ENCODE results near the gene MYOZ2. TPM values are rescaled to one million over a fixed set of nuclear protein-coding genes. Genes with fewer than 3 reads are reported as not detected.

MYOZ2 gene
- total and polyA plus RNA-seq, 2 of the 4 experiments (the other 2 are of a cell fraction), result 0.17 to 0.18 TPM

DNA sequence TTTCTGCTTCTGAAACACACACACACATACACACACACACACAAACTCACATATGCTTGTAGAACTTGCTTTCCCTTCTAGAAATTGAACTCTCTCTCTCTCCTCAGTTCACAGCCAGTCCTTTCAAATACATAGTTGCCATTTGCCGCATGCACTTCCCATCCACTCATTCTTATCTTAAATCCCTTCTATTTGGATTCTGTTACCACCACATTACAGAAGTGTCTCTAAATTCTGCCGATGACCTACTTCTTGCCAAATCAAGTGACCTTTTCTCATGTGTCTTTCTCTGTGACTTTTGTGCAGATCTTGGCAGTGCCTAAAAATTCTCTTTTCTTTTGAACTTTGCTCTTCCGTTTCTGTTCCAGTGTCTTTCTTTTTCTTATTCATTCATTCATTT, 7.5 kb upstream of the MYOZ2 start:
- ChIA-PET CTCF (no interaction called here), POLR2A (ENCODE audit: unreplicated experiment) (no interaction called here)
- 55% methylated on average over 3 of the region's 3 CpGs; no CpG with 5 or more reads in 1 of the 2 experiments for WGBS, 2 experiments (ENCODE audit: extremely low coverage in 2 of 2, insufficient read length in 1 of 2)
- Histone ChIP-seq H3K14ac (replicated peaks; ENCODE audit: low read depth, low read length) (no peak overlapping the region), H4K20me1 (ENCODE audit: insufficient read depth, low read length) (no peaks in the 10 kb centered on the region), H3K23ac (ENCODE audit: low read depth, low read length) (no peak overlapping the region), H4K5ac (ENCODE audit: low read depth, low read length) (no peak overlapping the region), H3K79me1 (ENCODE audit: low read depth in 1 of 2, low read length in 2 of 2) (no peaks in the 10 kb centered on the region), H3K27ac (ENCODE audit: insufficient read depth, low read length) (no peak overlapping the region), H3K4me1 (ENCODE audit: control insufficient read depth, insufficient read depth, low read length) (no peaks in the 10 kb centered on the region), H4K91ac (ENCODE audit: insufficient read depth, low read depth, low read length) (no peak overlapping the region), H3K27me3 (ENCODE audit: control insufficient read depth, insufficient read depth, low read length) (no peaks in the 10 kb centered on the region), H2AFZ (replicated peaks; ENCODE audit: low read length, poor library complexity) (no peak overlapping the region), H3K4me3 (ENCODE audit: insufficient read depth, low read depth, low read length) (no peak overlapping the region), H2BK15ac (ENCODE audit: low read depth, low read length) (no peak overlapping the region), H3K36me3 (ENCODE audit: control insufficient read depth, insufficient read depth, low read length) (no peaks in the 10 kb centered on the region), H2AK9ac (replicated peaks; ENCODE audit: low read depth, low read length, poor library complexity) (no peak overlapping the region), H2BK120ac (ENCODE audit: low read depth, low read length) (no peak overlapping the region), H3K9me3 (ENCODE audit: control insufficient read depth, insufficient read depth, low read length) (no peaks in the 10 kb centered on the region), H3K56ac (ENCODE audit: extremely low read depth, insufficient read depth, low read length) (no peak overlapping the region), H4K8ac (ENCODE audit: low read depth in 2 of 2, low read length in 2 of 2) (no peak overlapping the region), H3K9me1 (ENCODE audit: insufficient read depth, low read length) (no peaks in the 10 kb centered on the region), H3K9ac (ENCODE audit: low read depth, low read length) (no peak overlapping the region), H2BK20ac (ENCODE audit: low read depth, low read length) (no peak overlapping the region), H3K18ac (ENCODE audit: low read depth, low read length) (no peak overlapping the region), H3K4ac (ENCODE audit: low read depth, low read length) (no peak overlapping the region), H3K4me2 (ENCODE audit: low read depth, low read length) (no peak overlapping the region), H2AK5ac (ENCODE audit: low read depth, low read length) (no peak overlapping the region), H2BK5ac (ENCODE audit: low read depth, low read length, poor library complexity, severe bottlenecking) (no peak overlapping the region)
- no peak for DNase-seq
- no peak for ATAC-seq (ENCODE audit: low read depth)
- no TSS peak for BruUV-seq (replicated peaks)
- intact Hi-C loops (cut with micrococcal nuclease) (no loop called here), dilution Hi-C loops (cut with HindIII; ENCODE audit: low sequenced_read_pairs, unreplicated experiment) (no loop called here), in situ Hi-C loops (cut with MboI; ENCODE audit: low sequenced_read_pairs) (no loop called here)
- TF ChIP-seq NFE2L2 (IDR thresholded peaks at IDR 0.05; ENCODE audit: low read depth, low read length), result no peak
- TF ChIP-seq, protein P1, sequence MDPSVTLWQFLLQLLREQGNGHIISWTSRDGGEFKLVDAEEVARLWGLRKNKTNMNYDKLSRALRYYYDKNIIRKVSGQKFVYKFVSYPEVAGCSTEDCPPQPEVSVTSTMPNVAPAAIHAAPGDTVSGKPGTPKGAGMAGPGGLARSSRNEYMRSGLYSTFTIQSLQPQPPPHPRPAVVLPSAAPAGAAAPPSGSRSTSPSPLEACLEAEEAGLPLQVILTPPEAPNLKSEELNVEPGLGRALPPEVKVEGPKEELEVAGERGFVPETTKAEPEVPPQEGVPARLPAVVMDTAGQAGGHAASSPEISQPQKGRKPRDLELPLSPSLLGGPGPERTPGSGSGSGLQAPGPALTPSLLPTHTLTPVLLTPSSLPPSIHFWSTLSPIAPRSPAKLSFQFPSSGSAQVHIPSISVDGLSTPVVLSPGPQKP (IDR thresholded peaks at IDR 0.05; ENCODE audit: borderline replicate concordance, low read depth, low read length), result no peak
- TF ChIP-seq MXI1 (IDR thresholded peaks at IDR 0.05; ENCODE audit: borderline replicate concordance, low read depth, low read length), result no peak
- TF ChIP-seq, protein P2, sequence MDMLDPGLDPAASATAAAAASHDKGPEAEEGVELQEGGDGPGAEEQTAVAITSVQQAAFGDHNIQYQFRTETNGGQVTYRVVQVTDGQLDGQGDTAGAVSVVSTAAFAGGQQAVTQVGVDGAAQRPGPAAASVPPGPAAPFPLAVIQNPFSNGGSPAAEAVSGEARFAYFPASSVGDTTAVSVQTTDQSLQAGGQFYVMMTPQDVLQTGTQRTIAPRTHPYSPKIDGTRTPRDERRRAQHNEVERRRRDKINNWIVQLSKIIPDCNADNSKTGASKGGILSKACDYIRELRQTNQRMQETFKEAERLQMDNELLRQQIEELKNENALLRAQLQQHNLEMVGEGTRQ (IDR thresholded peaks at IDR 0.05; ENCODE audit: low read depth, low read length), result no peak
- TF ChIP-seq MAFK (IDR thresholded peaks at IDR 0.05; ENCODE audit: low read depth, low read length), result no peak
- no peak for TF ChIP-seq RAD21 (IDR thresholded peaks at IDR 0.05; ENCODE audit: low read length)
- no peak for TF ChIP-seq SMC3 (IDR thresholded peaks at IDR 0.05; ENCODE audit: low read depth, low read length)
- no peak for TF ChIP-seq CEBPB (IDR thresholded peaks at IDR 0.05; ENCODE audit: low read depth, low read length)
- TF ChIP-seq CHD1 (IDR thresholded peaks at IDR 0.05; ENCODE audit: low read depth, low read length), result no peak
- no peak for TF ChIP-seq RFX5 (IDR thresholded peaks at IDR 0.05; ENCODE audit: low read depth, low read length)
- no peak for TF ChIP-seq RCOR1 (IDR thresholded peaks at IDR 0.05; ENCODE audit: insufficient replicate concordance, low read length)
- TF ChIP-seq BHLHE40 (IDR thresholded peaks at IDR 0.05; ENCODE audit: low read depth, low read length), result no peak
- TF ChIP-seq FOS (IDR thresholded peaks at IDR 0.05; ENCODE audit: low read depth, low read length), result no peak
- no peak for TF ChIP-seq POLR2A (IDR thresholded peaks at IDR 0.05; ENCODE audit: low read depth, low read length)
